SK-N-SH (cell line): ENCODE results near the gene CRYAA. TPM values are rescaled to one million over a fixed set of nuclear protein-coding genes. Genes with fewer than 3 reads are reported as not detected.

Source experiments
- CTCF ChIA-PET: fragments of 300-600, 350-600 bp; formaldehyde crosslinking; extraction: SDS; loops from one replicate; lab custom pipeline; 2021; lab: Yijun Ruan, JAX
- POLR2A ChIA-PET: fragments of 350-600 bp; sonication (Branson Sonifier 250); formaldehyde crosslinking; extraction: SDS; loops from one replicate; lab custom pipeline; 2020; ENCODE audit warnings: antibody characterized with exemption, inconsistent platforms; lab: Yijun Ruan, JAX
- DNase-seq: peaks from one replicate; pipeline ENCODE4 v3.0.0; 2012
- H2AFZ ChIP-seq: fragments of 200-600 bp; sonication (generic); 2 replicates; pipeline ENCODE4 v1.8.1; 2016; ENCODE audit warnings: antibody characterized with exemption, mild to moderate bottlenecking, low read depth
- H3F3A ChIP-seq: fragments of 200-600 bp; sonication (generic); replicated peaks from 2 replicates; pipeline ENCODE3; 2016; ENCODE audit warnings: antibody characterized with exemption, mild to moderate bottlenecking; ENCODE audit not compliant: insufficient read depth
- H3K27ac ChIP-seq, 2 experiments: fragments of 200-500 bp in 1 of 2; fragments of 200-600 bp in 1 of 2; sonication (Bioruptor generic) in 1 of 2; sonication (generic), shearing (Covaris generic) in 1 of 2; 2 replicates each; pipeline versions ENCODE4 v1.5.1 to v1.6.1; 2014 to 2016; ENCODE audit warnings: low read depth in 2 of 2, inconsistent platforms in 1 of 2, low read length in 1 of 2, mild to moderate bottlenecking in 1 of 2, mixed read lengths in 1 of 2
- H3K27me3 ChIP-seq: fragments of 200-600 bp; sonication (generic), shearing (Covaris generic); 2 replicates; pipeline ENCODE4 v1.6.1; 2016; ENCODE audit warnings: mixed run types; ENCODE audit not compliant: insufficient read depth
- H3K36me3 ChIP-seq, 2 experiments: fragments of 200-500 bp in 1 of 2; fragments of 200-600 bp in 1 of 2; sonication (Bioruptor generic) in 1 of 2; sonication (generic) in 1 of 2; replicated peaks in 1 of 2; 2 replicates each; pipeline versions ENCODE3 to v1.5.1; 2014 to 2016; ENCODE audit warnings: low read length in 1 of 2, mild to moderate bottlenecking in 1 of 2; ENCODE audit not compliant: insufficient read depth in 2 of 2, control insufficient read depth in 1 of 2
- H3K4me1 ChIP-seq, 2 experiments: fragments of 200-500 bp in 1 of 2; fragments of 200-600 bp in 1 of 2; sonication (Bioruptor generic) in 1 of 2; sonication (generic), shearing (Covaris generic) in 1 of 2; 2 replicates each; pipeline versions ENCODE4 v1.5.1 to v1.6.1; 2014 to 2016; ENCODE audit warnings: low read depth in 1 of 2, low read length in 1 of 2, mixed run types in 1 of 2; ENCODE audit not compliant: insufficient read depth in 2 of 2, control insufficient read depth in 1 of 2
- H3K4me2 ChIP-seq: fragments of 200-600 bp; sonication (generic), shearing (Covaris generic); 2 replicates; pipeline ENCODE4 v1.6.1; 2017; ENCODE audit warnings: mixed run types
- H3K4me3 ChIP-seq, 2 experiments: fragments of 200-500 bp in 1 of 2; fragments of 200-600 bp in 1 of 2; sonication (Bioruptor generic) in 1 of 2; sonication (generic), shearing (Covaris generic) in 1 of 2; 2 replicates each; pipeline versions ENCODE4 v1.5.1 to v1.8.1; 2014 to 2016; ENCODE audit warnings: low read depth in 2 of 2, inconsistent platforms in 1 of 2, low read length in 1 of 2, mild to moderate bottlenecking in 1 of 2, mixed read lengths in 1 of 2, moderate library complexity in 1 of 2
- H3K79me2 ChIP-seq: fragments of 200-600 bp; sonication (generic); 2 replicates; pipeline ENCODE4 v1.8.1; 2017; ENCODE audit warnings: mild to moderate bottlenecking; ENCODE audit not compliant: insufficient read depth
- H3K9ac ChIP-seq: fragments of 200-600 bp; sonication (generic); 2 replicates; pipeline ENCODE4 v1.6.1; 2017; ENCODE audit warnings: mixed run types
- H3K9me2 ChIP-seq: fragments of 200-600 bp; sonication (generic); 2 replicates; pipeline ENCODE4 v1.6.1; 2017; ENCODE audit warnings: mixed run types
- H3K9me3 ChIP-seq: fragments of 200-600 bp; sonication (generic); 2 replicates; pipeline ENCODE4 v1.6.1; 2017; ENCODE audit warnings: mixed run types, mild to moderate bottlenecking, moderate library complexity
- H4K20me1 ChIP-seq: fragments of 200-600 bp; sonication (generic); 2 replicates; pipeline ENCODE4 v1.6.1; 2017; ENCODE audit warnings: mild to moderate bottlenecking, mixed run types; ENCODE audit not compliant: insufficient read depth
- ELF1 ChIP-seq: IDR thresholded peaks from 2 replicates; pipeline ENCODE4 v1.4.0; 2012
- EP300 ChIP-seq, 2 experiments: IDR thresholded peaks; 2 replicates each; pipeline versions ENCODE4 v1.4.0 to v1.6.1; 2012; ENCODE audit warnings: borderline replicate concordance in 1 of 2, low read depth in 1 of 2, low read length in 1 of 2
- EZH2phosphoT487 ChIP-seq: fragments of 200-600 bp; sonication (generic); IDR thresholded peaks from 2 replicates; pipeline ENCODE4 v1.6.1; 2017; ENCODE audit warnings: low read depth, mixed run types, mild to moderate bottlenecking, antibody characterized with exemption, moderate library complexity, borderline replicate concordance
- FOSL2 ChIP-seq: IDR thresholded peaks from 2 replicates; pipeline ENCODE4 v1.4.0; 2012; ENCODE audit warnings: low read depth, mild to moderate bottlenecking, moderate library complexity, borderline replicate concordance
- GABPA ChIP-seq: IDR thresholded peaks from 2 replicates; pipeline ENCODE4 v1.4.0; 2012; ENCODE audit warnings: low read depth, mild to moderate bottlenecking
- GATA2 ChIP-seq: sonication (generic); formaldehyde crosslinking; IDR thresholded peaks from 2 replicates; pipeline ENCODE4 v1.5.0; 2020; ENCODE audit warnings: mild to moderate bottlenecking, missing genetic modification reagents
- MEF2A ChIP-seq: IDR thresholded peaks from 2 replicates; pipeline ENCODE4 v1.4.0; 2012; ENCODE audit warnings: low read depth, borderline replicate concordance
- MXI1 ChIP-seq: IDR thresholded peaks from 2 replicates; pipeline ENCODE4 v1.6.1; 2012; ENCODE audit warnings: mild to moderate bottlenecking, low read depth, low read length, improper control_type of control experiment
- NFIC ChIP-seq: IDR thresholded peaks from 2 replicates; pipeline ENCODE4 v1.4.0; 2012; ENCODE audit warnings: borderline replicate concordance
- RAD21 ChIP-seq: IDR thresholded peaks from 2 replicates; pipeline ENCODE4 v1.6.1; 2012; ENCODE audit warnings: mild to moderate bottlenecking, low read length
- RFX5 ChIP-seq: IDR thresholded peaks from 2 replicates; pipeline ENCODE4 v1.6.1; 2012; ENCODE audit warnings: mild to moderate bottlenecking, improper control_type of control experiment, low read length
- RXRA ChIP-seq: IDR thresholded peaks from 2 replicates; pipeline ENCODE4 v1.4.0; 2012; ENCODE audit warnings: low read depth, mild to moderate bottlenecking, borderline replicate concordance
- SIN3A ChIP-seq: IDR thresholded peaks from 2 replicates; pipeline ENCODE4 v1.6.1; 2012; ENCODE audit warnings: low read depth, mild to moderate bottlenecking, low read length, moderate library complexity, borderline replicate concordance
- SMC3 ChIP-seq: IDR thresholded peaks from 2 replicates; pipeline ENCODE4 v1.6.1; 2012; ENCODE audit warnings: low read depth, low read length, improper control_type of control experiment
- TAF1 ChIP-seq: IDR thresholded peaks from 2 replicates; pipeline ENCODE4 v1.6.1; 2012; ENCODE audit warnings: low read depth, mild to moderate bottlenecking, low read length, moderate library complexity, borderline replicate concordance
- TCF12 ChIP-seq: IDR thresholded peaks from 2 replicates; pipeline ENCODE4 v1.4.0; 2012
- WGBS: methylation state at CpG from one replicate; pipeline ENCODE4 v1.1.6; 2017; ENCODE audit warnings: low lambda C conversion rate; 5-methylcytosine and 5-hydroxymethylcytosine counted together
- polyA plus RNA-seq, 3 experiments: library from polyadenylated mRNA; depleted of rRNA; stranded (reverse); fragments of >200 nt; gene quantifications; 2 replicates each; pipeline ENCODE4 v1.2.3, GENCODE V29; 2012
- TF ChIP-seq, protein P1 (sequence below): fragments of 150-350 bp; IDR thresholded peaks from 2 replicates; pipeline ENCODE4 v1.6.1; 2016; ENCODE audit warnings: mild to moderate bottlenecking, low read depth, low read length
- TF ChIP-seq, protein P2 (sequence below): IDR thresholded peaks from 2 replicates; pipeline ENCODE4 v1.4.0; 2012; ENCODE audit warnings: low read depth, borderline replicate concordance
- TF ChIP-seq, protein P3 (sequence below): IDR thresholded peaks from 2 replicates; pipeline ENCODE4 v1.4.0; 2012; ENCODE audit warnings: low read depth
- TF ChIP-seq, protein P4 (sequence below): fragments of 150-350 bp; IDR thresholded peaks from 2 replicates; pipeline ENCODE4 v1.6.1; 2017; ENCODE audit warnings: antibody characterized with exemption, low read length, low read depth, borderline replicate concordance

The CRYAA gene
- polyA plus RNA-seq, 1 of the 3 experiments (the other 2 are of a cell fraction) = not detected

DNA sequence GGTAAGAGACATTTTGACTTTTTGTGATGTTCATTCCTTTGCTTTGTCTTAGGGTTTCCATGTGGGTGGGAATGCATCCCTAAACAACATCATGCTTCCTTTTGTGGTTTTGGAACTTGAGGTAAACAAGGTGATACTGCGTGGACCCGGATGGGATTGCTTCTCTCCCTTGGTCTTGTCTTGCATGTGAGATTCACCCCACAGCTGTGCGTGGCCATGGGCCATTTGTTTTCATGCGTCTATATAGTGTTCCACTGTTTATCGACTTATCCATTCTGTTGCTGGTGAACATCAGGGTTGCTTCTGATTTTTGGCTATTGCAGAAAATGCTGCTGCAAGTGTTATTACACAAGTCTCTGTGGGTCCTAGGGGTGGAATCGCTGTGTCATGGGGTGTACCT is 21.1 kb downstream of the CRYAA start:
- H4K20me1 ChIP-seq = no peaks in the 10 kb centered on the region
- H3K4me3 ChIP-seq = no peak overlapping the region
- no peaks in the 10 kb centered on the region for H3K36me3 ChIP-seq
- H3K27ac ChIP-seq = no peak overlapping the region
- no peak overlapping the region for H3K4me2 ChIP-seq
- no peaks in the 10 kb centered on the region for H3K9me3 ChIP-seq
- CTCF ChIA-PET = interaction anchor here (1.2 kb wide), 1 partner anchor 19 kb away, joined by 3 read pairs; no protein-coding TSS in a partner anchor
- TF ChIP-seq, protein P1, sequence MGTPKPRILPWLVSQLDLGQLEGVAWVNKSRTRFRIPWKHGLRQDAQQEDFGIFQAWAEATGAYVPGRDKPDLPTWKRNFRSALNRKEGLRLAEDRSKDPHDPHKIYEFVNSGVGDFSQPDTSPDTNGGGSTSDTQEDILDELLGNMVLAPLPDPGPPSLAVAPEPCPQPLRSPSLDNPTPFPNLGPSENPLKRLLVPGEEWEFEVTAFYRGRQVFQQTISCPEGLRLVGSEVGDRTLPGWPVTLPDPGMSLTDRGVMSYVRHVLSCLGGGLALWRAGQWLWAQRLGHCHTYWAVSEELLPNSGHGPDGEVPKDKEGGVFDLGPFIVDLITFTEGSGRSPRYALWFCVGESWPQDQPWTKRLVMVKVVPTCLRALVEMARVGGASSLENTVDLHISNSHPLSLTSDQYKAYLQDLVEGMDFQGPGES = no peak
- TF ChIP-seq ELF1 (no peak), GATA2 (no peak), MXI1 (no peak), FOSL2 (no peak), EP300 (IDR thresholded peaks at IDR 0.05; ENCODE audit: borderline replicate concordance in 1 of 2, low read depth in 1 of 2, low read length in 1 of 2) (no peak), RXRA (no peak), EZH2phosphoT487 (no peak), GABPA (no peak), NFIC (no peak), SIN3A (no peak), RFX5 (no peak), RAD21 (no peak), TAF1 (no peak), TCF12 (no peak), SMC3 (no peak), MEF2A (no peak)
- TF ChIP-seq, protein P2, sequence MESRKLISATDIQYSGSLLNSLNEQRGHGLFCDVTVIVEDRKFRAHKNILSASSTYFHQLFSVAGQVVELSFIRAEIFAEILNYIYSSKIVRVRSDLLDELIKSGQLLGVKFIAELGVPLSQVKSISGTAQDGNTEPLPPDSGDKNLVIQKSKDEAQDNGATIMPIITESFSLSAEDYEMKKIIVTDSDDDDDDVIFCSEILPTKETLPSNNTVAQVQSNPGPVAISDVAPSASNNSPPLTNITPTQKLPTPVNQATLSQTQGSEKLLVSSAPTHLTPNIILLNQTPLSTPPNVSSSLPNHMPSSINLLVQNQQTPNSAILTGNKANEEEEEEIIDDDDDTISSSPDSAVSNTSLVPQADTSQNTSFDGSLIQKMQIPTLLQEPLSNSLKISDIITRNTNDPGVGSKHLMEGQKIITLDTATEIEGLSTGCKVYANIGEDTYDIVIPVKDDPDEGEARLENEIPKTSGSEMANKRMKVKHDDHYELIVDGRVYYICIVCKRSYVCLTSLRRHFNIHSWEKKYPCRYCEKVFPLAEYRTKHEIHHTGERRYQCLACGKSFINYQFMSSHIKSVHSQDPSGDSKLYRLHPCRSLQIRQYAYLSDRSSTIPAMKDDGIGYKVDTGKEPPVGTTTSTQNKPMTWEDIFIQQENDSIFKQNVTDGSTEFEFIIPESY = no peak
- TF ChIP-seq, protein P3, sequence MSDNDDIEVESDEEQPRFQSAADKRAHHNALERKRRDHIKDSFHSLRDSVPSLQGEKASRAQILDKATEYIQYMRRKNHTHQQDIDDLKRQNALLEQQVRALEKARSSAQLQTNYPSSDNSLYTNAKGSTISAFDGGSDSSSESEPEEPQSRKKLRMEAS = no peak
- TF ChIP-seq, protein P4, sequence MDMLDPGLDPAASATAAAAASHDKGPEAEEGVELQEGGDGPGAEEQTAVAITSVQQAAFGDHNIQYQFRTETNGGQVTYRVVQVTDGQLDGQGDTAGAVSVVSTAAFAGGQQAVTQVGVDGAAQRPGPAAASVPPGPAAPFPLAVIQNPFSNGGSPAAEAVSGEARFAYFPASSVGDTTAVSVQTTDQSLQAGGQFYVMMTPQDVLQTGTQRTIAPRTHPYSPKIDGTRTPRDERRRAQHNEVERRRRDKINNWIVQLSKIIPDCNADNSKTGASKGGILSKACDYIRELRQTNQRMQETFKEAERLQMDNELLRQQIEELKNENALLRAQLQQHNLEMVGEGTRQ = no peak
- WGBS = 70% methylated on average over 6 of the region's 6 CpGs
- no peak overlapping the region for H3K9ac ChIP-seq
- no peaks in the 10 kb centered on the region for H3K27me3 ChIP-seq
- no peak overlapping the region for H2AFZ ChIP-seq
- DNase-seq = no peak
- H3K79me2 ChIP-seq = no peaks in the 10 kb centered on the region
- no peaks in the 10 kb centered on the region for H3F3A ChIP-seq
- H3K9me2 ChIP-seq = no peaks in the 10 kb centered on the region
- POLR2A ChIA-PET = no interaction called here
- H3K4me1 ChIP-seq = no peaks in the 10 kb centered on the region; a peak in 1 of 4 replicates
